SK-N-SH (cell line): ENCODE results near the gene TRIM44. TPM values are rescaled to one million over a fixed set of nuclear protein-coding genes. Genes with fewer than 3 reads are reported as not detected.

ENCODE experiments used
- CTCF ChIA-PET: fragments of 300-600, 350-600 bp; formaldehyde crosslinking; extraction: SDS; loops from one replicate; lab custom pipeline; 2021; lab: Yijun Ruan, JAX
- POLR2A ChIA-PET: fragments of 350-600 bp; sonication (Branson Sonifier 250); formaldehyde crosslinking; extraction: SDS; loops from one replicate; lab custom pipeline; 2020; ENCODE audit warnings: antibody characterized with exemption, inconsistent platforms; lab: Yijun Ruan, JAX
- DNase-seq: peaks from one replicate; pipeline ENCODE4 v3.0.0; 2012
- H2AFZ ChIP-seq: fragments of 200-600 bp; sonication (generic); 2 replicates; pipeline ENCODE4 v1.8.1; 2016; ENCODE audit warnings: antibody characterized with exemption, mild to moderate bottlenecking, low read depth
- H3F3A ChIP-seq: fragments of 200-600 bp; sonication (generic); replicated peaks from 2 replicates; pipeline ENCODE3; 2016; ENCODE audit warnings: antibody characterized with exemption, mild to moderate bottlenecking; ENCODE audit not compliant: insufficient read depth
- H3K27ac ChIP-seq, 2 experiments: fragments of 200-500 bp in 1 of 2; fragments of 200-600 bp in 1 of 2; sonication (Bioruptor generic) in 1 of 2; sonication (generic), shearing (Covaris generic) in 1 of 2; 2 replicates each; pipeline versions ENCODE4 v1.5.1 to v1.6.1; 2014 to 2016; ENCODE audit warnings: low read depth in 2 of 2, inconsistent platforms in 1 of 2, low read length in 1 of 2, mild to moderate bottlenecking in 1 of 2, mixed read lengths in 1 of 2
- H3K27me3 ChIP-seq: fragments of 200-600 bp; sonication (generic), shearing (Covaris generic); 2 replicates; pipeline ENCODE4 v1.6.1; 2016; ENCODE audit warnings: mixed run types; ENCODE audit not compliant: insufficient read depth
- H3K36me3 ChIP-seq, 2 experiments: fragments of 200-500 bp in 1 of 2; fragments of 200-600 bp in 1 of 2; sonication (Bioruptor generic) in 1 of 2; sonication (generic) in 1 of 2; replicated peaks in 1 of 2; 2 replicates each; pipeline versions ENCODE3 to v1.5.1; 2014 to 2016; ENCODE audit warnings: low read length in 1 of 2, mild to moderate bottlenecking in 1 of 2; ENCODE audit not compliant: insufficient read depth in 2 of 2, control insufficient read depth in 1 of 2
- H3K4me1 ChIP-seq, 2 experiments: fragments of 200-500 bp in 1 of 2; fragments of 200-600 bp in 1 of 2; sonication (Bioruptor generic) in 1 of 2; sonication (generic), shearing (Covaris generic) in 1 of 2; 2 replicates each; pipeline versions ENCODE4 v1.5.1 to v1.6.1; 2014 to 2016; ENCODE audit warnings: low read depth in 1 of 2, low read length in 1 of 2, mixed run types in 1 of 2; ENCODE audit not compliant: insufficient read depth in 2 of 2, control insufficient read depth in 1 of 2
- H3K4me2 ChIP-seq: fragments of 200-600 bp; sonication (generic), shearing (Covaris generic); 2 replicates; pipeline ENCODE4 v1.6.1; 2017; ENCODE audit warnings: mixed run types
- H3K4me3 ChIP-seq, 2 experiments: fragments of 200-500 bp in 1 of 2; fragments of 200-600 bp in 1 of 2; sonication (Bioruptor generic) in 1 of 2; sonication (generic), shearing (Covaris generic) in 1 of 2; 2 replicates each; pipeline versions ENCODE4 v1.5.1 to v1.8.1; 2014 to 2016; ENCODE audit warnings: low read depth in 2 of 2, inconsistent platforms in 1 of 2, low read length in 1 of 2, mild to moderate bottlenecking in 1 of 2, mixed read lengths in 1 of 2, moderate library complexity in 1 of 2
- H3K79me2 ChIP-seq: fragments of 200-600 bp; sonication (generic); 2 replicates; pipeline ENCODE4 v1.8.1; 2017; ENCODE audit warnings: mild to moderate bottlenecking; ENCODE audit not compliant: insufficient read depth
- H3K9ac ChIP-seq: fragments of 200-600 bp; sonication (generic); 2 replicates; pipeline ENCODE4 v1.6.1; 2017; ENCODE audit warnings: mixed run types
- H3K9me2 ChIP-seq: fragments of 200-600 bp; sonication (generic); 2 replicates; pipeline ENCODE4 v1.6.1; 2017; ENCODE audit warnings: mixed run types
- H3K9me3 ChIP-seq: fragments of 200-600 bp; sonication (generic); 2 replicates; pipeline ENCODE4 v1.6.1; 2017; ENCODE audit warnings: mixed run types, mild to moderate bottlenecking, moderate library complexity
- H4K20me1 ChIP-seq: fragments of 200-600 bp; sonication (generic); 2 replicates; pipeline ENCODE4 v1.6.1; 2017; ENCODE audit warnings: mild to moderate bottlenecking, mixed run types; ENCODE audit not compliant: insufficient read depth
- CHD2 ChIP-seq: fragments of 150-350 bp; IDR thresholded peaks from 2 replicates; pipeline ENCODE4 v1.6.1; 2018; ENCODE audit warnings: low read length; ENCODE audit not compliant: partially characterized antibody
- EP300 ChIP-seq, 2 experiments: IDR thresholded peaks; 2 replicates each; pipeline versions ENCODE4 v1.4.0 to v1.6.1; 2012; ENCODE audit warnings: borderline replicate concordance in 1 of 2, low read depth in 1 of 2, low read length in 1 of 2
- FOXJ3 ChIP-seq: sonication (generic); formaldehyde crosslinking; IDR thresholded peaks from 2 replicates; pipeline ENCODE4 v1.5.1; 2020; ENCODE audit warnings: mild to moderate bottlenecking, missing genetic modification reagents
- FOXM1 ChIP-seq: IDR thresholded peaks from 2 replicates; pipeline ENCODE4 v1.4.0; 2012; ENCODE audit warnings: low read depth, mild to moderate bottlenecking
- GABPA ChIP-seq: IDR thresholded peaks from 2 replicates; pipeline ENCODE4 v1.4.0; 2012; ENCODE audit warnings: low read depth, mild to moderate bottlenecking
- MEF2A ChIP-seq: IDR thresholded peaks from 2 replicates; pipeline ENCODE4 v1.4.0; 2012; ENCODE audit warnings: low read depth, borderline replicate concordance
- NFIC ChIP-seq: IDR thresholded peaks from 2 replicates; pipeline ENCODE4 v1.4.0; 2012; ENCODE audit warnings: borderline replicate concordance
- POLR2AphosphoS5 ChIP-seq: IDR thresholded peaks from 2 replicates; pipeline ENCODE4 v1.6.1; 2012; ENCODE audit warnings: low read depth, low read length
- RXRA ChIP-seq: IDR thresholded peaks from 2 replicates; pipeline ENCODE4 v1.4.0; 2012; ENCODE audit warnings: low read depth, mild to moderate bottlenecking, borderline replicate concordance
- YY1 ChIP-seq: IDR thresholded peaks from 2 replicates; pipeline ENCODE4 v1.4.0; 2012; ENCODE audit warnings: low read depth, mild to moderate bottlenecking
- WGBS: methylation state at CpG from one replicate; pipeline ENCODE4 v1.1.6; 2017; ENCODE audit warnings: low lambda C conversion rate; 5-methylcytosine and 5-hydroxymethylcytosine counted together
- polyA plus RNA-seq, 3 experiments: library from polyadenylated mRNA; depleted of rRNA; stranded (reverse); fragments of >200 nt; gene quantifications; 2 replicates each; pipeline ENCODE4 v1.2.3, GENCODE V29; 2012
- TF ChIP-seq, protein P1 (sequence below): IDR thresholded peaks from 2 replicates; pipeline ENCODE4; 2012
- TF ChIP-seq, protein P2 (sequence below): IDR thresholded peaks from 2 replicates; pipeline ENCODE4 v1.4.0; 2012; ENCODE audit warnings: low read depth
- TF ChIP-seq, protein P3 (sequence below): IDR thresholded peaks from 2 replicates; pipeline ENCODE4 v1.4.0; 2012; ENCODE audit warnings: low read depth, borderline replicate concordance

Gene TRIM44
- polyA plus RNA-seq, 1 of the 3 experiments (the other 2 are of a cell fraction): 34.1 TPM

DNA sequence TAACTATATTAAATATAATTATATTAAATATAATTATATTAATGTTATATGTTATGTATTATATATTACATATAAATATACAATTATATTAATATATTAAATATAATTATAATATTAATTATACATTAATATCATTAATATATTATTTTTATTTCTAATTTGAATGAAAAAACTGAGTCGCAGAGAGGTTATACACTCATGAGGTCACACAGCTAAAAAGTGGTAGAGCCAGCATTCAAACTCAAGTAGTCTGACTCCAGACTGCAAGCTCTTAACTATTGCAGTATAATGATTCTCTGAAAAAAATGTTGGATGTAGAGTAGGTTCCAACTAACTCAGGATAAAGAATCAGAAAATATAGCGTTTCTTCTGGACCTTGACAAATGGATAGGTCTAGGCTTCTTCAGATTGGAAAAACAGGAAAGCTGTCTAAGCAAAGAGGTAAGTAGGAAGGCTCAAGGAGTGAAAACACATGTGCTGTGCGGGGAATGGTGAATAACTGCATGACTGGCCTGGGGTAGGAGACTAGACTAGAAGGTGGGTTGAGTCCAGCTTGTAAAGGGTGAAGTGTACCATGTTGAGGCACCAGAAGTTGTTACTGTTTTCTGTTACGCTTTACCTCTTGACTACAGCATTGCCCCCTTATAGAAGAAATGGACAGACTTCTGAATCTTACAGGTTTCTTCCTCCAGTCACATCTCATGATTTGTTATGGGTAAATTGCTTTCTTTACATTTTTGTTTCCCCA, 80.3 kb downstream of the TRIM44 start:
- WGBS: 95% methylated on average over 4 of the region's 4 CpGs
- Histone ChIP-seq H3K4me2 (no peak overlapping the region), H3K27me3 (no peaks in the 10 kb centered on the region), H3K9ac (no peak overlapping the region), H3K4me3 (no peak overlapping the region), H3K27ac (no peak overlapping the region), H3K9me2 (no peaks in the 10 kb centered on the region), H3K79me2 (peaks cover 6% of the 10 kb centered on the region; the same call in 1 of the 2 replicates), H2AFZ (no peak overlapping the region), H3K9me3 (no peaks in the 10 kb centered on the region), H3K36me3 (peaks cover 10 to 32% of the 10 kb centered on the region in 2 experiments), H3F3A (no peaks in the 10 kb centered on the region), H4K20me1 (no peaks in the 10 kb centered on the region), H3K4me1 (no peaks in the 10 kb centered on the region; a peak in 1 of 4 replicates)
- CTCF ChIA-PET: no interaction called here
- no peak for TF ChIP-seq EP300 (IDR thresholded peaks at IDR 0.05; ENCODE audit: borderline replicate concordance in 1 of 2, low read depth in 1 of 2, low read length in 1 of 2)
- no peak for TF ChIP-seq CHD2
- no peak for TF ChIP-seq RXRA
- TF ChIP-seq, protein P1, sequence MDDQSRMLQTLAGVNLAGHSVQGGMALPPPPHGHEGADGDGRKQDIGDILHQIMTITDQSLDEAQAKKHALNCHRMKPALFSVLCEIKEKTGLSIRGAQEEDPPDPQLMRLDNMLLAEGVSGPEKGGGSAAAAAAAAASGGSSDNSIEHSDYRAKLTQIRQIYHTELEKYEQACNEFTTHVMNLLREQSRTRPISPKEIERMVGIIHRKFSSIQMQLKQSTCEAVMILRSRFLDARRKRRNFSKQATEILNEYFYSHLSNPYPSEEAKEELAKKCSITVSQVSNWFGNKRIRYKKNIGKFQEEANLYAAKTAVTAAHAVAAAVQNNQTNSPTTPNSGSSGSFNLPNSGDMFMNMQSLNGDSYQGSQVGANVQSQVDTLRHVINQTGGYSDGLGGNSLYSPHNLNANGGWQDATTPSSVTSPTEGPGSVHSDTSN: no peak
- TF ChIP-seq FOXM1: no peak
- TF ChIP-seq, protein P2, sequence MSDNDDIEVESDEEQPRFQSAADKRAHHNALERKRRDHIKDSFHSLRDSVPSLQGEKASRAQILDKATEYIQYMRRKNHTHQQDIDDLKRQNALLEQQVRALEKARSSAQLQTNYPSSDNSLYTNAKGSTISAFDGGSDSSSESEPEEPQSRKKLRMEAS: no peak
- no peak for TF ChIP-seq YY1
- no peak for TF ChIP-seq GABPA
- no peak for DNase-seq
- POLR2A ChIA-PET: no interaction called here

DNA sequence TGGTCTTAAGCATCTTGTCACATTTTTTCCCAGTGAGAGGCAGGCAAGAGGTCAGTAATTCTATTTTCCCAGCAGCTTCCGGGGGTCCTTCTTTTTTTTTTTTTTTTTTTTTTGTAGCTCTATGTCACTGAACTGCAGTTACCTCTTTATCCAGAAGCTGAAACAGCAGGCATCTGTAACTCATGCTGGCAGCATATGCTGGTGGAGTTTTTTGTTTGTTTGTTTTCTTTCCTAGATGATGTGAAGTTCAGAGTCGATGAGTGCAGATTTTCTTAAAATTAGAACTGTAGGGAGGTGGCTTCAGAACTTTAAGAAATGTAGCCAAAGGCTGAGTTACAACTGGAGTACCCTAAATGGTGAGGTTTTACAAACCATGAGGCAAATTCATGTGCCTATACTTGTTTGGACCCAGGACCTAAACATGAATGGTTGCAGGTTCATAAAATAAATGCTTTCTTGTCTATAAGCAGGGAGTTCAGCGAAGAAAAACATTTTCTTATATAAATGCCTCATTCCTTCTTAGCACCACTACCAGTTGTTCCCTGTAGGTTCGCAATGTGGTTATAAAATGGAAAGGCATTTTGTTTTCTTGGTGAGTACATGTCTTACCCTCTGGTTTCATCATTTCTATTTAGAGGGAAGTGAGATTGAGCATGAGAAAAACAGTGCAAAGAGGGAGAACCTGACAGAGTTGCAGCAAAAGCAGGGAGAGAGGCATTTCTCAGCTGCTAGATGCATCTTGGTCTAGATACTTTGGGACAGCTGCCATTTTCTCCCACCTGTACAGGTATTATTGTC, 84.0 kb downstream of the TRIM44 start:
- Histone ChIP-seq H3K36me3 (peaks cover 0 to 12% of the 10 kb centered on the region in 2 experiments), H3K79me2 (peaks cover 6% of the 10 kb centered on the region; the same call in 1 of the 2 replicates), H3K27ac (no peak overlapping the region), H2AFZ (no peak overlapping the region), H3K9me3 (no peaks in the 10 kb centered on the region), H3K27me3 (no peaks in the 10 kb centered on the region), H3K4me2 (no peak overlapping the region), H3F3A (no peaks in the 10 kb centered on the region), H4K20me1 (no peaks in the 10 kb centered on the region), H3K9me2 (no peaks in the 10 kb centered on the region), H3K9ac (no peak overlapping the region), H3K4me1 (peaks cover 0 to 3% of the 10 kb centered on the region in 2 experiments; a peak in 3 of 4 replicates), H3K4me3 (no peak overlapping the region)
- TF ChIP-seq FOXJ3 (CRISPR knock-in tag): no peak
- TF ChIP-seq POLR2AphosphoS5: no peak
- TF ChIP-seq EP300 (IDR thresholded peaks at IDR 0.05; ENCODE audit: borderline replicate concordance in 1 of 2, low read depth in 1 of 2, low read length in 1 of 2): no peak
- no peak for TF ChIP-seq MEF2A
- TF ChIP-seq, protein P1: no peak
- no peak for TF ChIP-seq NFIC
- TF ChIP-seq, protein P3, sequence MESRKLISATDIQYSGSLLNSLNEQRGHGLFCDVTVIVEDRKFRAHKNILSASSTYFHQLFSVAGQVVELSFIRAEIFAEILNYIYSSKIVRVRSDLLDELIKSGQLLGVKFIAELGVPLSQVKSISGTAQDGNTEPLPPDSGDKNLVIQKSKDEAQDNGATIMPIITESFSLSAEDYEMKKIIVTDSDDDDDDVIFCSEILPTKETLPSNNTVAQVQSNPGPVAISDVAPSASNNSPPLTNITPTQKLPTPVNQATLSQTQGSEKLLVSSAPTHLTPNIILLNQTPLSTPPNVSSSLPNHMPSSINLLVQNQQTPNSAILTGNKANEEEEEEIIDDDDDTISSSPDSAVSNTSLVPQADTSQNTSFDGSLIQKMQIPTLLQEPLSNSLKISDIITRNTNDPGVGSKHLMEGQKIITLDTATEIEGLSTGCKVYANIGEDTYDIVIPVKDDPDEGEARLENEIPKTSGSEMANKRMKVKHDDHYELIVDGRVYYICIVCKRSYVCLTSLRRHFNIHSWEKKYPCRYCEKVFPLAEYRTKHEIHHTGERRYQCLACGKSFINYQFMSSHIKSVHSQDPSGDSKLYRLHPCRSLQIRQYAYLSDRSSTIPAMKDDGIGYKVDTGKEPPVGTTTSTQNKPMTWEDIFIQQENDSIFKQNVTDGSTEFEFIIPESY: no peak
- WGBS: 88% methylated on average over 4 of the region's 4 CpGs
- DNase-seq: no peak
- ChIA-PET POLR2A (no interaction called here), CTCF (interaction anchor here (2.2 kb wide), 1 partner anchor 75 kb away, joined by 6 read pairs; no protein-coding TSS in a partner anchor)
